Heart left ventricle (tissue), 16 donors: ENCODE results near the gene BRICD5. TPM values are rescaled to one million over a fixed set of nuclear protein-coding genes. Genes with fewer than 3 reads are reported as not detected.

Experiments
- ATAC-seq, 4 donors: fragments of 200-7000 bp; cut with Tn5 transposase; one replicate each; pipeline ENCODE4 v1.9.1; 2020 to 2022; ENCODE audit warnings: moderate library complexity in 4 of 4, mild to moderate bottlenecking in 3 of 4, moderate number of reproducible peaks in 1 of 4
- DNase-seq, 5 donors: peaks; one replicate each; pipeline ENCODE4 v3.0.0-alpha.2; 2020
- H3K27ac ChIP-seq, 12 donors: fragments of 200-600 bp; sonication (generic) in 4 of 12; one replicate each; pipeline versions ENCODE4 v1.5.0 to v1.8.0; 2016 to 2022; ENCODE audit warnings: mild to moderate bottlenecking in 2 of 12
- H3K27me3 ChIP-seq, 9 donors: fragments of 200-600 bp; sonication (generic) in 2 of 9; one replicate each; pipeline versions ENCODE4 v1.5.1 to v1.8.0; 2016 to 2022; ENCODE audit warnings: mild to moderate bottlenecking in 3 of 9
- H3K36me3 ChIP-seq, 9 donors: fragments of 200-600 bp; sonication (generic) in 2 of 9; one replicate each; pipeline versions ENCODE4 v1.5.0 to v1.8.0; 2018 to 2022; ENCODE audit warnings: mild to moderate bottlenecking in 2 of 9
- H3K4me1 ChIP-seq, 12 donors: fragments of 200-600 bp; sonication (generic) in 4 of 12; one replicate each; pipeline versions ENCODE4 v1.5.0 to v1.8.0; 2016 to 2022; ENCODE audit warnings: mild to moderate bottlenecking in 3 of 12
- H3K4me3 ChIP-seq, 12 donors: fragments of 200-600 bp; sonication (generic) in 4 of 12; one replicate each; pipeline versions ENCODE4 v1.5.0 to v1.8.0; 2017 to 2022; ENCODE audit warnings: mild to moderate bottlenecking in 9 of 12, moderate library complexity in 4 of 12
- H3K9me3 ChIP-seq, 12 donors: fragments of 200-600 bp; sonication (generic) in 4 of 12; one replicate each; pipeline versions ENCODE4 v1.5.0 to v1.8.0; 2016 to 2022; ENCODE audit warnings: mild to moderate bottlenecking in 1 of 12
- POLR2A ChIP-seq, 2 donors: fragments of 450-650 bp; IDR thresholded peaks; one replicate each; pipeline ENCODE4 v1.6.1; 2017; ENCODE audit warnings: antibody characterized with exemption in 2 of 2, mild to moderate bottlenecking in 2 of 2, moderate library complexity in 2 of 2
- WGBS, 4 donors: extraction: QIAGEN DNeasy Blood & Tissue Kit in 2 of 4; methylation state at CpG; one replicate each; pipeline versions ENCODE4 v1.1.5 to v1.1.7; 2013 to 2018; 5-methylcytosine and 5-hydroxymethylcytosine counted together
- intact Hi-C, 10 donors: fragments of 100-400 bp; cut with DNase I; formaldehyde crosslinking; loops; one replicate each; pipeline versions ENCODE4 v1.11.1 to v1.14.2; 2022
- polyA plus RNA-seq, 2 donors: library from polyadenylated mRNA; stranded (reverse); fragments of 200-250 nt; gene quantifications; one replicate each; pipeline ENCODE4 v1.2.3, GENCODE V29; 2013
- total RNA-seq, 9 donors: library from RNA; depleted of rRNA in 2 of 9; stranded (reverse); fragments of >200 nt in 2 of 9; fragmentation: NEBNext Ultra II Directional in 3 of 9; extraction: Animal tissue kit (Norgen Biotek cat#: 25700) in 3 of 9; gene quantifications; one replicate each; pipeline versions ENCODE4 v1.1.0 to v1.2.4, GENCODE V29; 2016 to 2023
- TF ChIP-seq, protein P1 (sequence below), 12 donors: fragments of 200-600 bp; sonication (generic) in 4 of 12; IDR thresholded peaks; one replicate each; pipeline versions ENCODE4 v1.5.0 to v1.8.0; 2018 to 2022; ENCODE audit warnings: antibody characterized with exemption in 12 of 12, mild to moderate bottlenecking in 5 of 12
- donor health status: ischemic (EF 13 %, LVEDD 7.1; RV severe dilation, severe dysfunction).
- donor health status: healthy with polysubstance abuse.
- donor health status: DM: no; HTN: yes; CAD: no.
- donor health status: DM: no; HTN: no; CAD: no.
- donor health status: ischemic (EF 25% LVEDD 6.9; RV normal size, moderate dysfunction).
- donor health status: ischemic (EF 25% LVEDD 5.7; RV mildly dilated, moderate dysfunction).
- donor health status: healthy.
- donor health status: DM: yes; HTN: yes; CAD: no.
- donor health status: ischemic (EF 35%, LVEDD 5.7; RV mildly dilated, moderate dysfunction).
- donor health status: nonischemic (EF 11% LVEDD 7.7; RV severe dilation, severe dysfunction).
- donor health status: DM: yes; HTN: yes; CAD: no.
- donor health status: PGD.
- donor health status: ischemic (EF 29% LVEDD 5.4; RV normal size, mild dysfunction).
- donor health status: nonischemic (EF 23%, LVEDD 6.1; RV moderate dilation, normal function).

BRICD5 gene
- total and polyA plus RNA-seq, 11 donors, result 1.7 to 11.7 (median 5.5) TPM

DNA sequence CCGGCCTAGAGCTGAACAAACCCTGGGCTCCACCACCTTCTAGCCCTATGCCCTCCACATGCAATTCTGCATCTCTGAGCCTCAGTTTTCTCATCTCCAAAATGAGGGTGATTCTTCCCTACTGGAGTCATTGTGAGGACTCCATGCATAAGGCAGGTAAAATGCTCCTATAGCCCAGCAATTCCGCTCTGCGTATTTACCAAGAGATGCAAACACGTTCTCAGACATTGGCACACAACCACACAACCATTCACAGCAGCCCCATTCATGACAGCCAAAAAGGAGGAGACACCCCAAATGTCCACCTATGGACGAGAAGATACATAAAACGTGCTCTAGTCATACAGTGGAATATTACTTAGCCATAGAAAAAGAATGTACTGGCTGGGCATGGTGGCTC, 10.3 kb downstream of the BRICD5 start:
- H3K36me3 ChIP-seq, result no peaks in the 10 kb centered on the region
- H3K4me3 ChIP-seq, result no peak overlapping the region
- no peak for TF ChIP-seq POLR2A (IDR thresholded peaks at IDR 0.05)
- TF ChIP-seq, protein P1, sequence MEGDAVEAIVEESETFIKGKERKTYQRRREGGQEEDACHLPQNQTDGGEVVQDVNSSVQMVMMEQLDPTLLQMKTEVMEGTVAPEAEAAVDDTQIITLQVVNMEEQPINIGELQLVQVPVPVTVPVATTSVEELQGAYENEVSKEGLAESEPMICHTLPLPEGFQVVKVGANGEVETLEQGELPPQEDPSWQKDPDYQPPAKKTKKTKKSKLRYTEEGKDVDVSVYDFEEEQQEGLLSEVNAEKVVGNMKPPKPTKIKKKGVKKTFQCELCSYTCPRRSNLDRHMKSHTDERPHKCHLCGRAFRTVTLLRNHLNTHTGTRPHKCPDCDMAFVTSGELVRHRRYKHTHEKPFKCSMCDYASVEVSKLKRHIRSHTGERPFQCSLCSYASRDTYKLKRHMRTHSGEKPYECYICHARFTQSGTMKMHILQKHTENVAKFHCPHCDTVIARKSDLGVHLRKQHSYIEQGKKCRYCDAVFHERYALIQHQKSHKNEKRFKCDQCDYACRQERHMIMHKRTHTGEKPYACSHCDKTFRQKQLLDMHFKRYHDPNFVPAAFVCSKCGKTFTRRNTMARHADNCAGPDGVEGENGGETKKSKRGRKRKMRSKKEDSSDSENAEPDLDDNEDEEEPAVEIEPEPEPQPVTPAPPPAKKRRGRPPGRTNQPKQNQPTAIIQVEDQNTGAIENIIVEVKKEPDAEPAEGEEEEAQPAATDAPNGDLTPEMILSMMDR (IDR thresholded peaks at IDR 0.05), result no peak
- no peaks in the 10 kb centered on the region for H3K9me3 ChIP-seq
- intact Hi-C loops, result loop anchor here in 3 of 10 donors (5.0 kb wide), 2 partner anchors 38 to 43 kb away; partner anchors contain the start of gene TRAF7 (in 2 of the 3)
- ATAC-seq, result no peak
- peaks cover 0 to 20% (median 11%) of the 10 kb centered on the region in 12 donors for H3K4me1 ChIP-seq
- no peak for DNase-seq
- peaks cover 4 to 30% (median 16%) of the 10 kb centered on the region in 9 donors for H3K27me3 ChIP-seq
- no peak overlapping the region for H3K27ac ChIP-seq
- WGBS, 4 donors, result 87 to 91% (median 87%) methylated on average over 6 of the region's 6 CpGs

DNA sequence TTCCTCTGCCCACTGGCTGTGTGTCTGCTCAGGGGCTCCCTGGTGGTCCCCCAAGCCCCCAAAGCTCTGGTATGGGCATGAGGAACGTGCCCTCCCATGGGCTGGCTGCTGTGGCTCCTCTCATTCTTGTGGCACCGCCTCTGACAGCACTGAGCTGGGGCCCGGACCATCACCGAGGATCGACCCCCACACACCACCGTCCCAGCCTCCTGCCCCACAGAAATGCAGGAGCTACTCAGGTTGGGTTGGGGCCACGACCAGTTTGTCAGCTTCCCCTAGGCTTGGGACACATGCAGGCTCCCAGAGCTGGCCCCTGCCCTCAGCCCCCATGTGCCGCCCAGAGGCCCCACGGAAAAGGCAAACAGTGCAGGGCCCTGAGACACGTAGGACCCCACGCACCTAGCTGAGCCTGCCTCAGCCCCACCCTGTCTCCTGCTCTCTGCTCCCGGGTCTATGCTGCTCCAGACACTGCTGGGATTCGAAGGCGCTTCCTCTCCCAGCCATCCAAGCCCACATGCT, 11.0 kb downstream of the BRICD5 start:
- Histone ChIP-seq H3K4me3 (no peak overlapping the region), H3K27ac (no peak overlapping the region), H3K9me3 (no peaks in the 10 kb centered on the region), H3K27me3 (peaks cover 8 to 37% (median 22%) of the 10 kb centered on the region in 9 donors), H3K36me3 (no peaks in the 10 kb centered on the region), H3K4me1 (peaks cover 0 to 21% (median 10%) of the 10 kb centered on the region in 12 donors)
- no peak for DNase-seq
- no peak for ATAC-seq
- WGBS, 4 donors, result 67 to 73% (median 69%) methylated on average over 13 to 14 of the region's 14 CpGs
- no peak for TF ChIP-seq POLR2A (IDR thresholded peaks at IDR 0.05)
- TF ChIP-seq, protein P1 (IDR thresholded peaks at IDR 0.05), result no peak
- intact Hi-C loops, result loop anchor here in 4 of 10 donors (5.0 to 10.0 kb wide), 3 partner anchors 37 to 295 kb away; partner anchors contain the start of gene TRAF7 (in 2 of the 4)

DNA sequence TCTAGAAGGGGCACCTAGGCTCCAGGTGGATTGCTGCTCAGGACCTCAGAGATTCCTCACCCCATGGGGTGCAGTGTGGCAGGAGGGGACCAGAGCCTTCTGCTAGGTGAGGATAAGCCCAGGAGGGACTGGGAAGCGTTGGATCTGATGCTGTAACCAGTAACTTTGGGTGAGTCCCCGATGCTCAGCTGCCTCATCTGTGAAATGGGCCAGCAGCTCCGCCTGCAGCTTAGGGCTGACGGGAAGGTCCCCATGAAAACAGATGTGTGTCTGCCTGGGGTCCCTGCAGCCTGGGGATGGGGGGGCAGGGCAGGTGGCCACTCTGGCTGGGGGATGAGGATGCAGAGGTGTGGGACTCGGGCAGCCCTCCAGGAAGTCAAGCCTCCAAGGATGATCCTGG, 11.6 kb downstream of the BRICD5 start:
- no peak overlapping the region for H3K4me3 ChIP-seq
- TF ChIP-seq, protein P1 (IDR thresholded peaks at IDR 0.05), result no peak
- no peak for TF ChIP-seq POLR2A (IDR thresholded peaks at IDR 0.05)
- peaks cover 8 to 42% (median 23%) of the 10 kb centered on the region in 9 donors for H3K27me3 ChIP-seq
- H3K9me3 ChIP-seq, result no peaks in the 10 kb centered on the region
- intact Hi-C loops, result loop anchor here in 1 of 10 donors (10.0 kb wide), 1 partner anchor 296 kb away; no protein-coding TSS in a partner anchor
- 72 to 83% (median 78%) methylated on average over 2 to 5 of the region's 5 CpGs for WGBS, 4 donors
- ATAC-seq (no peak), DNase-seq (no peak)
- peaks cover 0 to 19% (median 8%) of the 10 kb centered on the region in 12 donors for H3K4me1 ChIP-seq
- H3K27ac ChIP-seq, result no peak overlapping the region
- H3K36me3 ChIP-seq, result no peaks in the 10 kb centered on the region

DNA sequence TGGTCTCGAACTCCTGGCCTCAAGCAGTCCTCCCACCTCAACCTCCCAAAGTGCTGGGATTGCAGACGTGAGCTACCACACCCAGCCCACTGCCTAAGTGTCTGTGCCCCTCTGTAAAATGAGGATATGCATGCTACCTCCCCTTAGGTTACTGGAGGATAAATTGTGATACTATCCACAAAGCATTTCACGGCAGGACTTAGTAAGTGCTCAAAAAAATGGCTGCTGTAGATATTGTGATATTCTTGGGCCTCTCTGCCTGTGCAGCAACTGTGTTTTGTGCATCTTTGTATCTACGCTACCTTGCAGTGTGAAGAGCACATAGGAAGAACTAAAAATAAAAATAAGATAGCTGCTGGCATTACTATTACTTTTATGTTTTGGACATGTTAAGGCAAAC, 12.4 kb downstream of the BRICD5 start:
- TF ChIP-seq, protein P1 (IDR thresholded peaks at IDR 0.05), result no peak
- no peak for TF ChIP-seq POLR2A (IDR thresholded peaks at IDR 0.05)
- no peak for ATAC-seq
- no peak for DNase-seq
- H3K4me1 ChIP-seq, result peaks cover 0 to 19% (median 8%) of the 10 kb centered on the region in 12 donors
- H3K27me3 ChIP-seq, result peaks cover 8 to 45% (median 23%) of the 10 kb centered on the region in 9 donors
- H3K9me3 ChIP-seq, result no peaks in the 10 kb centered on the region
- H3K36me3 ChIP-seq, result no peaks in the 10 kb centered on the region
- H3K4me3 ChIP-seq, result no peak overlapping the region
- intact Hi-C loops, result loop anchor here in 1 of 10 donors (10.0 kb wide), 1 partner anchor 297 kb away; no protein-coding TSS in a partner anchor
- 63 to 78% (median 65%) methylated on average over 4 of the region's 4 CpGs for WGBS, 4 donors
- no peak overlapping the region for H3K27ac ChIP-seq
